NCI-H1417 treated with DMSO at 0.1 percent for 48 hours (cell line): ENCODE measurements around the gene STAU1.
"Not testable (repeated sequence)": the region's sequence is repeated elsewhere in the genome, so short reads cannot be mapped to it uniquely, and the experiment has no call there.

Source experiments
- DNase-seq: peaks from one replicate; lab custom pipeline; 2025; lab: John Stamatoyannopoulos, UW

STAU1 gene

GRCh38 chr20:49122920-49123319, 65.2 kb downstream of the STAU1 start:
- DNase-seq: no peak

DNA sequence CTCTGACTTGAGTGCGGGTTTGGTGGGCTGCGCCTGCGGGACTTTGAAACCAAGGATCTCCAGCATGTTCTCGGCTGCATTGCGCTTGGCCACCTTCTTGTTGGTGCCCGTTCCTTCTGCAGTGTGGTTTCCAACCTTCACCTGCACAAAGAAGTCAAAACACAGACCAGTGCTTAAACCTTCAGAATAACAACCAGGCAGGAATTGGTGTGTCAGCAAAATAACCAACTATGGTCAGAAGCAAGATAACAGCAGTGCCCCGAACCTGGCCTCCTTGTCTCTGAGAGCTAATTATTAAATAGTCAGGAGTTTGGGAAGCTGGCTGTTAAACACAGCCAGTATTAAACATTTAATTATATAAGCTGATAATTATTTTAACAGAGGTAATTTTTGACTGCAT, 68.1 kb downstream of the STAU1 start:
- DNase-seq: no peak

DNA sequence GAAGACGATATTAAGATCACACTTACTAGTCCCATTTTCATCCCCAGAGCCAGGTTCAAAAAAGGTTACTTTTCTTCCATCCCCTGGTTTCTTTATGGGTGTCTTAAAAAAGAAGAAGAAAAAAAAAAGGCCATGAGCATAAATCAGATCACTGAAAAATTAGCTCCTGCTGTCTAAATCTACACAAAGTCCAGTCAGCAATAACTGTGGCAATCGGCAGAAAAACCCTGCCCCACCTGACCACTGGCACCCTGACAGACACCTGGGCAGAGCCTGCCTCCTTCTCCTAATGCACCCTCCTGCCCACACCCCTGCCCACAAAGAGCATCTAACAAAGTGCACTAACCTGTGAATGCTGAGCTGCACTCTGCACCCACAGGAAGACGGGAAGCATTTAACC, 69.8 kb downstream of the STAU1 start:
- DNase-seq: no peak

GRCh38 chr20:49115564-49115963, 72.6 kb downstream of the STAU1 start:
- no peak for DNase-seq

DNA sequence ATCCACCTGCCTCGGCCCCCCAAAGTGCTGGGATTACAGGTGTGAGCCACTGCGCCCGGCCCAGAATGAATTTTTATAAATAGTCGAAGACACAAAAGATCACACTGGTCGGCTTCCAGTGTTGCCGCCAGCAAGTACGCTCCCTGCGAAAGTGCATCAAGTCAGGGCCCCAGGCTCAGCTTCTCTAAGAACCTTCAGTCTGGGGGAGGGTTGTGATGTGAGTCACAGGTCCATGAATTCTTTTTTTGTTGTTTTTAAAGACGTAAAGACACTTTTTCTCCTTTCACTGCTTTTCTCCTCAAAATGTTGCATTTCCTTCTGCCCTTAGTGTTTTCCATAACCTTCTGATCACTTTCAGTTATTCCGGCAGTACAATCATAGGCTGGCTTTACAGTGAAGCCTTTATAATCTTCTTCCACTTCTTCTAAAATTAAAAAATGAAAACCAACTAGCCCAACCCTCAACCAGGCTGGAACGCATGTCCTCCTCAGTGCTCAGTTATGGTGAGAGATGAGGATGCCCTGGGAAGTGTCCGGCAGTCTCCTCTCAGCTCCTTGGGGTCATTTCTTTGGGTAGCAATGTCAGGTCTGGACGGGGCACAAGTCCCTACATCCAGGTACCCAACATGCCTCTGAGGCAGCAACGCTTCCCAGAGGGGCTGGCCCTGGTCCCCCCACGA, 75.4 kb downstream of the STAU1 start:
- DNase-seq: no peak

DNA sequence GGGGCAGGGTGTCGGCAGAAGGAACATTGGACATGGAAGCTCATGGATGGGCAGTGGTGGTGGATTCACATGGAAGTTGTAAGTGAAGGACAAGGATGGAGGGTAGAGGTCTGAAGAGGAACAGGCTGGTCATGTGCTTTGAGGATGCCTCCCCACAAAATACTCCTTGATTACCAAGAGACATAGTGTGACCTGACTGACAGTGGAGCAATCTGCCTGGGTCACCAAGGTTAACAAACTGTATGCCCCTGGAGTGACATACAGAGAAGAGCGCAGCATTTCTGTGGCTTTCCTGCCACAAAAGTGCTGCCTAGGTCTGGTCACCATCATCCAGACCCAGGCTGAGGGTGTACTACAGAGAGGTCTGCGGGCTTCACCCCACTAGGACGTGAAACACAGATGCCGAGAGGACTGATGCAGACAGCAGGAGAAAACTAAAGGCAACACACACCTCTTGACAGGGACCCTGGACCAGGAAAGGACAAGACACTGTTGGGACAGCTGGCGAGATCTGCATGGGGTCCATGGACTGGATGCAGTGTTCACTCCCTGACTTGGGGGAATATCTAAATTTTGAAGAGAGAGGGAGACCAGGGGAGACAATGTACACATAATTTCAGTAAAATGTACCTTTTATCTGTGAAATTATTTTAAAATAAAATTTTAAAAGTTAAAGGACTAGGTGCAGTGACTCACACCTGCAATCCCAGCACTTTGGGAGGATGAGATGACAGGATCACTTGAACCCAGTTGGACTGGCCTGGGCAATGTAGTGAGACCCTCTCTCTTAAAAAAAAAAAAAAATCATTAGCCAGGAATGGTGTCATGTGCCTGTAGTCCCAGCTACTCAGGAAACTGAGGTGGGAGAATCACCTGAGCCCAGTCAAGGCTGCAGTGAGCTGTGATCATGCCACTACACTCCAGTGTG, 77.1 kb downstream of the STAU1 start:
- DNase-seq: no peak

DNA sequence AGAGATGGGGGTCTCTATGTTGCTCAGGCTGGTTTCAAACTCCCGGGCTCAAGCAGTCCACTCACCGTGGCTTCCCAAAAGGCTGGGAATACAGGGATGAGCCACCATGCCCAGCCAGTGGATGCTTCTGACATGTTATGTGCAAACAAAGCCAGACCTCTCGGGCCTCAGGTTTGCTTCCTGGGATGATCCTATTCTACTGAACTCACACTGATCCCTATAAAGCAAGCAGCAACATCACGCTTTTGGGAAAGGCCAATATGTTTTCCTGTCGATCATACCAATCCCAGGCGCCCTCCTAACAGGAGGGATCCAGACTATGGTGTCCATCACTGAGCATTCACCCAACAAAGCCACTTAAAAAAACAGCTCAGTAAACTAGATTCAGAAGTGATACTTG, 81.8 kb downstream of the STAU1 start:
- DNase-seq: no peak

DNA sequence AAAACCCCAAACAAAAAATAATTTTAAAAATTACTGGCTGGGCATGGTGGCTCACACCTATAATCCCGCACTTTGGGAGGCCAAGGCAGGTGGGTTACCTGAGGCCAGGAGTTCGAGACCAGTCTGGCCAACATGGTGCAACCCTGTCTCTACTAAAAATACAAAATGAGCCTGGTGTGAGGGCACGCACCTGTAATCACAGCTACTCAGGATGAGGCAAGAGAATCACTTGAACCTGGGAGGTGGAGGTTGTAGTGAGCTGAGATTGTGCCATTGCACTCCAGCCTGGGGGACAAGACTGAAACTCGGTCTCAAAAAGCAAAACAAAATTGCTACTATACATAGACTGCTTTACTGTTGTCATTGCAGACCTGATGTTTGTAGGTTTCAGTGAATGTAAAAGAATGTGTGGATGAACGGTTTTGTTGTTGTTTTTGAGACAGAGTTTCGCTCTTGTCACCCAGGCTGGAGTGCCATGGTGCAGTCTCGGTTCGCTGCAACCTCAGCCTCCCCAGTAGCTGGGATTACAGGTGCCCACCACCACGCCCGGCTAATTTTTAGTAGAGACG, 83.1 kb downstream of the STAU1 start:
- not testable (repeated sequence) for DNase-seq

- no peak for DNase-seq
Measured at GRCh38 chr20:49104365-49104648, 83.8 kb downstream of the STAU1 start.

DNA sequence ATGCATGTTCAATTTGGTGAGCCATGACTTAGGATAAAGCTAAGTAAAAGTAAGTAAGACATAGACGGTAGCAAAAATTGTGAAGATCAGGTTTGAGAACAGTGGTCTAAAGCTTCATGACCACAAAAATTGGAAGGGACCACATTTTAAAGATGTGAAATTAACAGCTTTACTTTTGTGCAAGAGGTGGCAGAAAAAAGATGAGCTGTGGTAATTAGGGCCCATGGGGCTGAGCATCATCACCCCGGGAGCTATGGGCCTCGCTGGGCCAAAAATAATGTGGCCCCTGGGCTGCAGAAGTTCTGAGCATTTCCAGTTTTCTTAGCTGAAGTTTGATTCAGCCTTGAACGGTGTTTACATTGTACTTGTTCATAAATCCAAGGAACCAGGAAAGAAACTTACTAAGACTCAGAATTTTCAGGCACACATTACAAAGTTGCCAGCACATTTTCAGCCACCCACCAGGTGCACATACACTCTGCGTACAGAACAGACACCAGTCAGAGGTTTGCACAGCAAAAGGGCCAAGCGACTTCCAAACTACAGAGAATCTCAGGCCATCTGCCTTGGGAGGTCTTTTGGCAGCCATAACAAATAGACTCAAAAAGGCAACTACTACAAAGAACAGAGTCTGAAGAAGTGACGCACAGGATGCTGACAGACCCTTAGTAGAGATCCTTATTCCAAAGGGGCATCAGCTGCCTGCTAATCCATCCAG, 84.3 kb downstream of the STAU1 start:
- DNase-seq: no peak

DNA sequence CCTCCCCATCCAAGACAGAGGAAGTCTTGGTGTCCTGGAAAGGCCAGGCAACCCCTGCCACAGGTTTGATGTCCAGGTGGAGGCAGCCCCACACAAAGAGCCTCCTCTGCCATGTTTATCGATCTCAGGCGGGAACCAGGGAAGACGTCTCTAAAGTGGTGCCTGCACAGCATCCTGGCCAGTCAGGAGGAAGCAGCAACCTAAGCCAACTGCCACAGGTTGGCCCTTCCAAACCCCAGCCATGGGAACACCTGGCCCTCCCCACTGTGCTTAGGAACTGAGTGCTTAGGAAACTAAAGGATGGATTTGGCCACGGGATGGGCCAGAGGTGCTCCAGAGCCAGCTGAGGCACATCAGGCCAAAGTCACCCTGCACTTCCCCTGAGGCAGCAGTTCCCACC, 85.1 kb downstream of the STAU1 start:
- no peak for DNase-seq

- DNase-seq: no peak
Measured at GRCh38 chr20:49100972-49101371, 87.2 kb downstream of the STAU1 start.

DNA sequence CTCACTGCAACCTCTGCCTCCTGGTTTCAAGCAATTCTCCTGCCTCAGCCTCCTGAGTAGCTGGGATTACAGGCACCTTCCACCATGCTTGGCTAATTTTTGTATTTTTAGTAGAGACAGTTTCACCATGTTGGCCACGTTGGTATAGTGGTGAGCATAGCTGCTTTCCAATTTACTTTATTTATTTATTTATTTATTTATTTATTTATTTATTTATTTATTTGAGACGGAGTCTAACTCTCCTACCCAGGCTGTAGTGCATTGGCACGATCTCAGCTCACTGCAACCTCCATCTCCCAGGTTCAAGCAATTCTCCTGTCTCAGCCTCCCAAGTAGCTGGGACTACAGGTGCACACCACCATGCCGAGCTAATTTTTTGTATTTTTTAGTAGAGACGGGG, 87.8 kb downstream of the STAU1 start:
- DNase-seq: not testable (repeated sequence)

GRCh38 chr20:49099011-49099410, 89.1 kb downstream of the STAU1 start:
- DNase-seq: no peak

- no peak for DNase-seq
Measured at GRCh38 chr20:49098136-49098535, 90.0 kb downstream of the STAU1 start.

DNA sequence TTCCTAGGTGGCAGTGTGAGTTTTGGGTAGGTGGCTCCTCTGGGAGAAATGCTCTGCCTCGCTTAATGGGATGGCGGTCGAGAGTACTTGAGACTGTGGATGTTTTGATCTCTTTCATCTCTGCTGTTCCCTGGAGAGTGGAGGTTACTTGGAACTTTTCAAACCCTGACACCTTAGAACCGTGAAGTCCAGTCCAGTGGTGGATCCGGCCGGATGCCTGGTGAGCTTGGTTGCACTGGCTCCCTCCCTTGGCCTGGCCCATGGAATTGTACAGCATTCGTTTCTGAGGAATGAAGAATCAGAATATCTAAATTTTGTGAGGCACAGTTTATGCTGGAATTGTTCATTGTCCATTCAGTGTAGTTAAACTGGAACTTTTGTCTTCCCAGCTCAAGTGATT, 91.0 kb downstream of the STAU1 start:
- DNase-seq: no peak

GRCh38 chr20:49096203-49096730, 91.9 kb downstream of the STAU1 start:
- DNase-seq: no peak

GRCh38 chr20:49091762-49092161, 96.4 kb downstream of the STAU1 start:
- no peak for DNase-seq

GRCh38 chr20:49091104-49091503, 97.0 kb downstream of the STAU1 start:
- DNase-seq: no peak

DNA sequence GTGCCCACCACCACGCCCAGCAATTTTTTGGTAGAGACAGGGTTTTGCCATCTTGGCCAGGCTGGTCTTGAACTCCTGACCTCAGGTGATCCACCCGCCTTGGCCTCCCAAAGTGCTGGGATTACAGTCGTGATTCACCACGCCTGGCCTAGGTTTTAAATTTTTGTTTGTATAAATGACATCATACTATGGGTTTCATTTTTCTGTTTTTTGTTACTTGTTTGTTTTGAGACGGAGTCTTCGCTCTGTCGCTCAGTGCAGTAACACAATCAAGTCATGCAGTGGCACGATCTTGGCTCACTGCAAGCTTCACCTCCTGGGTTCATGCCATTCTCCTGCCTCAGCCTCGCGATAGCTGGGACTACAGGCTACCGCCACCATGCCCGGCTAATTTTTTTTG, 105.8 kb downstream of the STAU1 start:
- not testable (repeated sequence) for DNase-seq

GRCh38 chr20:49078310-49078709, 109.8 kb downstream of the STAU1 start:
- no peak for DNase-seq

DNA sequence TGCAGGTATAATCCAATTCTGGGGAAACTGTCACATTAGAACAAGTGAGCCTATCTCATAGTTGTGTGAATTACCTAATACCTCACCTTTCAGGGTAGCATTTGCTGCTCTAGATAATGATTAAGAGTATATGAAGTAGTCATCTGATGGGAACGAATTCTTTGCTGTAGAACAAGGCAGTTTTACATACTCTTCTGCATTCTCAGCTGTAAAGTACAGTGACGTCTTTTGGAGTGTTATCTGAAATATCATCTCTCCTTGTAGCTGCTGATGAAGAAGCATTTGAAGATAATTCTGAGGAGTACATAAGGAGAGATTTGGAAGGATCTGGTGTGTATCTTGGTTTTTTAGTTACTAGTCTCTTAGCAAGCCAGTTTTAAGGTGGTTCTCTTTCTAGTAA, 113.6 kb downstream of the STAU1 start:
- DNase-seq: no peak
